UCSD-AML1 (cell line): ENCODE data around the gene ANKLE2.
"Not testable (repeated sequence)": the region's sequence is repeated elsewhere in the genome, so short reads cannot be mapped to it uniquely, and the experiment has no call there.

Source experiments
- DNase-seq: peaks from one replicate; lab custom pipeline; 2025; ENCODE audit not compliant: unreplicated experiment; lab: John Stamatoyannopoulos, UW

ANKLE2 gene

DNA sequence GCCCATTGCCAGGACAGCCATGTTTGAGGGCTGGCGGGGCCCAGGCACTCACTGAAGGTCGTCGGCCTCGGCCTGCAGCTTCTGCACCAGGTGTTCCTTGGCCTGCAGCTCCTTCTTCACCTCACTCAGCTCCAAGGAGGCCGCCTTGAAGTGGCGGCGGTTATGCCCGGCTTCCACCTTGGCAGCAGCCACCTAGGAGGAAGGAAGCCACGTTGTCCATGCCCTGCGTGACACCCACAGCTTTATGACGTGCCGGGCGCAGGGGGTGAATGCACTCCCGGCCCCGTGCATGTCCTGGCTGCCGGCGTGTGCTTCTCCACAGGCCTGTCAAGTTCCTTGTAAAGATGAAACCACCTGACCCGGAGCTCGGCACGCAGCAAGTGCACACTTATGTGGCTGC lies 16.0 kb upstream of the ANKLE2 start:
- DNase-seq: no peak

DNA sequence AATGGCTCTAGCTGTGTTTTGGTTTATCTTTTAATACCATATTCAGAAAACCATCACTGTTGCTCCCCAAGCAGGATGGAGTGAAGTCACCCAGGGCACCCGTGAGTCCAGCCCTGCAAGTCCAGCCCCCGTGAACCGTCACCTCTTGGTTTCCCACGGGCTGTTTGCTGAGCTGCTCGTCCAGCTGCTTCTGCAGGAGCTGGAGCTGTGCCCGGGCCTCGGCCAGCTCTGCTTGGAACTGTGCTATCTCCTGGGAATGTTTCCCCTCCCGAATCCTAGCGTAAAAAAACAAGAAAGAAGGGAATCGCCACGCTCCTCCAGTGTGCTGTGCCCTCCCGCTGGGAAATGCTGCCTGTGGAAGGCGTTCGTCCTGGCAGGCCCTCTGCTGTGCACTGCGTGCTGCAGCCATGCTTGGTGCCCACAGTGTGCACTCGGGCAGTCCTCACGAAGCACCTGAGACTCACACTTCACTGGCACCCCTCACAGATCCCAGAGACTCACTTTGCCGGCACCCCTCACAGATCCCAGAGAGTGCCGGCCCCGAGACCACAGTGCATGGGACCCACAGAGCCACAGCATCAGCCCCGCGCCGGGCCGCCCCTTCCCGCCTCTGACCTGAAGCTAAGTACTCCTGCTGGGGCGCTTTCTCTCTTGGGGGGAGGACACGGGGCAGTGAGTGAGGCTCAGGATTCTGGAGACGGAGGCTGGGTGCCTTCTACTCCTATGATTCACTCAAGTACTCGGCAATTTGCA lies 15.4 kb upstream of the ANKLE2 start:
- DNase-seq: no peak

DNA sequence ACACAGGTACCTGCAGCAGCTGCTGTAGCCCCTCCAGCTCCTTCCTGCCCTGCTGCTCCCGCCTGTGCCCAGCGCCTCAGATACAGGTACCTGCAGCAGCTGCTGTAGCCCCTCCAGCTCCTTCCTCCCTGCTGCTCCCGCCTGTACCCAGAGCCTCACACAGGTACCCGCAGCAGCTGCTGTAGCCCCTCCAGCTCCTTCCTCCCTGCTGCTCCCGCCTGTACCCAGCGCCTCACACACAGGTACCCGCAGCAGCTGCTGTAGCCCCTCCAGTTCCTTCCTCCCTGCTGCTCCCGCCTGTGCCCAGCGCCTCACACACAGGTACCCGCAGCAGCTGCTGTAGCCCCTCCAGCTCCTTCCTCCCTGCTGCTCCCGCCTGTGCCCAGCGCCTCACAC lies 14.6 kb upstream of the ANKLE2 start:
- not testable (repeated sequence) for DNase-seq

DNA sequence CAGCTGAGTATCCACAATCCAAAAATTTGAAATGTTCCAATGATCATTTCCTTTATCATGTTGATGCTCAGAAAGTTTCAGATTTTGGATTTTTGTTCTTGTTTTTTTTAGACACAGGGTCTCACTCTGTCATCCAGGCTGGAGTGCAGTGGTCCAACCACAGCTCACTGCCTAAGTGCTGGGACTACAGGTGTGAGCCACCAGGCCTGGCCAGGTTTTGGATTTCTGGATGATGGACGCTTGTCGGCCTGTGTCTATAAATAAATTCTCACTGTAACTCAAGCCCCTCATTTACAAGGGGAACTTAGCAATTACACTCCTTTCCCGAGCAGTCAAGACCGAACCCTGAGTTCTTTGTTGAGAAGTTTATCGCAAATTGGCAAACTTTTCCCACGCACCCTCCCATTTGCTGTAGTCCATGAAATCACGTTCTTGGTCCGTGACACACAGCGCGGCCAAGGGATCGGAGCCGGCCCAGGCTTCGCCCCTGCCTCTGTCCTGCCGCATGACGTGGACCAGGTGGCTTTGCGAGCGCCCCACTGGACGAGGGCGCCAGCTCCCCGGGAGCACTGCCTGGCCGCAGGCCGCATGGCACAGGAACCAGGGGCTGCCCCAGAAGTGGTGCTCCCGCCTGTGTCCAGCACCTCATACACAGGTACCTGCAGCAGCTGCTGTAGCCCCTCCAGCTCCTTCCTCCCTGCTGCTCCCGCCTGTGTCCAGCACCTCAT lies 14.0 kb upstream of the ANKLE2 start:
- no peak for DNase-seq

DNA sequence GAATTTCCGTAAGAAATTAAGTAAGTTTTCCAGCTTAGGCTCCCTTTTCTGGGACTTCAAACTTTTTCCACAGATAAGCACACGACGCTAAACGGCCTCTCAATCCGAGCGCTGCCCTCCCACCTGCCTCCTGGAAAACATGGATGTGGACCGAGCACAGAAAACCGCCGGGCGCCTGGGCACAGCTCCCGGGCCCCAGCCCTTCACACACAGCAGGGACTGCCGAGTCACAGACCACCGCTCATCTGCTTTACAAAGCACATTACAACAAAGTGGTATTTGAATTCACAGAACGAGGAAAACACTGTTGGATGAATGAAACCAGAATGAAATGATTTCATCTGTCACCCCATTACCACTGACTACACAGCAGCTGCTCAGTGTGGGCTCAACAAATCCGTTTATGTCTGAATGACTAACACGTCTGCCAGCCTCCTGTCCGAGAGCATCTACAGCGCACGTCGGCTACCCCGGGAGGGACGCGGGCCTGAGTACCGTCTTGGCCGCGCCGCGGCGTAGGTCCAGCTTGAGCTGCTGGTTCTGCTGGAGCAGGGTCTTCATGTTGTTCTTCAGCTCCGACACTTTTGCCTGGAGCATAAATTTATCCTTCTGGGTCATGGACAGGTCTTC lies 13.1 kb upstream of the ANKLE2 start:
- no peak for DNase-seq

DNA sequence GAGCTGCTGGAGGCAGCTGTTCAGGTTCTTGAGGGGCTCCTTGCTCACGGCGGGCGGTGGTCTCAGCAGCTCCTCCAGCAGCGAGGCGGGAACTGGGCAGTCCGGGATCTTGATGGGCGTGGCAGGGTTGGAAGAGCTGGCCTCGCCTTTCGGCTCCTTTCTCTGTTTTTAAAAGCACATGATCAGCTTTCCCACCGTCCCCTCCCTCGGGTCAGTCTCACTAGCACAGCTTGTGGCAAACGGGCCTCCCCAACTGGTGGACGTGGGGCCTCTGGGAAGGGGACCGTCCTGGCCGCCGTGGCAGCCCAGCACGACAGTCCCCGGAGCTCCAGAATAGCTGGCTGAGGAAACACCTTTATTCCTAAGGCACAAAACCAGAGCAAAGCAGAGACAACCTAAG lies 12.5 kb upstream of the ANKLE2 start:
- DNase-seq: no peak

DNA sequence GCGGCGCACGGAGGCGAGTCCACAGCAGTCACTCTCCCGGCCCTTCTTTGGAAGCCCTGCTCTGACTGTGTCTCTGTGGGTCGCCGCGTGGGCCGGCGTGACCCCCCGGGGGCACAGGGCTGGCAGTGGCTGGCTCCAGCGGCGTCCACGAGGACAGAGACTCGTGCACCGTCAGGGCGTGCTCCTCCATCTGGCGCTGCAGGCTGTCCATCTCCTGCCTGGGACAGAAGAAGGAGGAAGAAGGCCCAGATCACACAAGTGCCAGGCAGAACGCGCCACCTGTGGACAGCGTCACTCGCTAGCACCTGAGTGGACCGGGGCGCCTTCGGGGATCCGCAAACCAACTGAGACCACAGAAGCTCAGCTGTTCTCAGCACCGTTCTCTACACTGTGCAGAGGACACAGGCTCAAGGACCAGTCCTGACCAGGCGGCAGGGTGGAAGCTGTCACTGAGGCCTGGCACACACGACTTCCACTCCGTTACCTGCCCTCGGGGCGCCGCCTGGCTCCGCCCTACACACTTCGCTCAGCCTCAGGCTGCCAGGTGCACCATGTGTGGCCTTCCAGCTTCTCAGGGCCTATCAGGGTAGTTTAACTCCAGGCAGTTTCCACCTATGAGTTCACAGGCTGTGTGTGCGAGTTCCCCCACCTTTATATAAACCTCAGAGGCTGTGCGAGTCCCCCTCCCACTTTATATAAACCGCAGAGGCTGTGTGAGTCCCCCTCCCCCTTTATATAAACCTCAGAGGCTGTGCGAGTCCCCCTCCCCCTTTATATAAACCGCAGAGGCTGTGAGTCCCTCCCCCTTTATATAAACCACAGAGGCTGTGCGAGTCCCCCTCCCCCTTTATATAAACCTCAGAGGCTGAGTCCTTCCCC lies 11.7 kb upstream of the ANKLE2 start:
- no peak for DNase-seq

DNA sequence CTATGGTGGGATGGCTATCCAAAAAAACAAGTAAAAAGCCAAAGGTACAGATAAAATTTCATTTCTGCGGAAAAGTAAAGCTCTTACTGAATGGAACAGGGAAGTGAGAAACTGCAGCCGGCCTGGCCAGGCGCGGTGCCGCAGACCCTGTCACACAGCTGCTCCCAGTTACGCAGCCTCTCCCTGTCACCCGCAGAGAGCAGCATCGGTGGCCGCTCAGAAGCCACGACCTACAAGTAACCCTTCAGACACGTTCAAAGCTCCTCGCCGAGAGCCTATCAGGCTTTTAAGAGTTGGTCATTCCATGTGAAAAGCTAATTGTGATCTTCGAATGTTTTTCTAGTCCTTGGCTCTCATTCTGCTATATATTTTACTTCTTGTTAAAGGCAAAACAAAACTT lies 11.0 kb upstream of the ANKLE2 start:
- DNase-seq: no peak

DNA sequence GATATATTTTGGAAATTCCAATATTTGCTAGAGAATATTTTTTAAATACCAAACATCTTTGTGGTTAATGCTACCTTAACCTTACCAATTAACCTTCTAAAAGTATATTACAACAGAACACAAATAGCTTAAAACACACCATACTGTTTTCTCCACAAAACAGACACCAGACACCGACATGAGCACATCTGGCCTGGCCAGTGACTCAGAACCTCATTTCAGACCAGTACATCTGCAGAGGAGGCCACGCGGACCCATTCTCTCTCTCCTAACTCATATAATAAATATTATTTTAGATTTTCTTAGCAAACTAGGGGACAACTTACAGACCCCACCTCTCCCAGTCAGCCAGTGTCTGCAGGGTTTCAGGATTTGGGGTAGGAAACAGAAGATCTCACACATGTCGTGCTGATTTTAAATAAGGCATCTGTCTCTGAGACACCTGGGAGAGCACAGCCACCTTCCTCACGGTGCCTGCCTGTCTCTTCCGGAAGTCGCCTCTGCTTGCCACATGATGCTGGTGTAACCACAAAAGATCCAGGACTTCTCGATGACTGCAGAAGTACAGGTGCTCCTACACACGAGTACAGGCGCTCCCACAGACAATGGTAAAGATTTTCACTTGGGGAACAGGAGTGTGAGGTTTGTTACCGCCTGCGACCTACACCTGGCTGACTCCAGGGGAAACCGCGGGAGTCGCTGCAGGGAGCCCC lies 9.7 kb upstream of the ANKLE2 start:
- DNase-seq: no peak

DNA sequence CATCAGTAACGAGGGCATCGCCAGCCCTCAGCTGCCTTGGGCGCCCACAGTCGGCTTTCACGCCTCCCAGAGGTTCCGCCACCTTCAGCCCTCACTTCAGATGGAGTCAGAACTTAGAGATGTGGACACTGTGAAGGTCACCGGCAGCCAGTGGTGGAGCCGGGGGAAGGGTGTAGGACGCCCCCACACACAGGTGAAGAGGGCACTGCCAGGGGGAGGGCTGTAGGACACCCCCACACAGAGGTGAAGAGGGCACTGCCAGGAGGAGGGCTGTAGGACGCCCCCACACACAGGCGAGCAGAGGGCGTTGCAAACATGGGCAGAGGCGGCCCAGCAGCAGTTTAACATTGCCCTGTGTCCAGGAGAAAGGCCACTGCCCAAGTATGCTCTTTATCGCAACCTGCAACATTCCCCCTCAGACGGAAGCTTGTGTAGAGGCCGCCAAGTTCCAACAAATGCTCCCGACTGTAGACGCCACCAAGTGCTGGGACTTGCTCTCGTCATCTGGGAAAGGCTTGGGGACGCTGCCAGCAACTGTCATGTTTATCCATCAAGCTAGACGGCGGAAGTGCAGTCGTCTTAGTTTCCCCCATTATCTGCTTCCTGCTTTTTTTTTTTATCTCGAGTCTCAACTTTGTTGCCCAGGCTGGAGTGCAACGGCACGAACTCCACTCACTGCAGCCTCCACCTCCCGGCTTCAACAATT lies 4.9 kb upstream of the ANKLE2 start:
- peak; percentile 66 for DNase-seq

DNA sequence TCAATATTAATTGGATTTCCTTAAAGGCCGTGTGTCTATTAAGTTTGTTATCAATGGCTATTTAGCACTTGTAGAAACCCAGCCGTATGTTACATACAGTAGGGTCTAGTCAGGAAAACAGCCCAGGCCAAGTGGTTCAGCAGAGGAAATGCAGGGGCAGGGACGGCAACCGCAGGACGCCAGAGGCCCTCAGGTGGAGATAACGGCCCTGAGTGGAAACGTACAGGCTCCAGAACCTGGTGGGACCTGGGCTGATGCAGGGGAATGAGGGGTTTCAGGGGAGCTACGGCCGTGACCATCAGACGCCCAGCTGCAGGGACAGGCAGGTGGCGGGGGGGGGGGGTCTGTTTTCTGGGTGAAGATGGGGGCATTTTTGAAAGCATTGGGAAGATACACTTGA lies 3.7 kb upstream of the ANKLE2 start:
- DNase-seq: peak; percentile 61

DNA sequence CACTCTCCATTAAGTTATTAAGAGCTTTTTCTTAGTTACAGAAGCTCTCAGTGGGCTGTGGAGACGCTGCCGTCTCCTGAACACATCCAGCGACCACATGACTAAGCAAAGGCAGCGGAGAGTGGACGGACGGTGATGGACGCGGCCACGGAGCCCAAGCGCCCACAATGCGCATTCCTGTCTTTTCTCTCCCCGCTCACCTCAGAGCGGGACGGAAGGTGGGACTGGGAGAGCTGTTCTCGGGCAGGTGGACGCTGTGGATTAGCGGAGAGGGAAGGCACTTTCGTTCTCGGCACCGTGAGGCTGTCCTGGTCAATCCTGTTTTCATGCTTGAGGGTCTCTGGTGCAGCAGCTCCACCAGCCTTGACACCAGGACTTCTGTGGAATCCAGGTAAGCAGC lies 2.6 kb upstream of the ANKLE2 start:
- no peak for DNase-seq

DNA sequence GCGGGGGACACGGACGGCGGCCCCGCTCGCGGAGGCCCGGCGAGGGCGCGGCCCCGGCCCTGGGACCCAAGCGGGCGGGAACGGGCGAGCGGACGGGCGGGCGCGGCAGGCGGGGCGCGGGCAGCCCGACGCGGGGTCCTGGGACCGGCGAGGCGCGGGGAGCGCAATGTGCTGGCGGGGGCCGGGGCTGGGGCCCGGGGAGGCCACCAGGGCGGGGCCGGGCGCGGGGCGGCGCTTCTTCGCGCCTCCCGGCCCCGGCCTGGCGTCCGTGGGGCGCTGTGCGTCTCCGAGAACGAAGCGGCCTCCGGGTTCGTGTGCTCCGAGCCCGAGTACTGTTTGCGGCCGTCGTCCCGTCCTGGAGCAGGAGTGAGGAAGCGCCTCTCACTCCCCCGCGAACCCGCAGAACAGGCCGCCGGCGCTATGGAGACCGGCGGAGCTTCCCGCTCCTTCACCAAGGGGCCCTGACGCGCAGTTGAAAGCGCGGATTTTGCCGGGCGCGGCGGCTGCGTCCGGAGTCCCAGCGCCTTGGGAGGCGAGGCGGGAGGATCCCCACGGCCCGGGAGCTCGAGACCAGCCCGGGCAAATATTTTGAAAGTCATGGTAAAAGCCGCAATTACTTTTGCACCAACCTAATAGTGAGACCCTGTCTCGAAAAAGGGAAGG lies 420 bp upstream of the ANKLE2 start:
- peak; percentile 91 for DNase-seq

DNA sequence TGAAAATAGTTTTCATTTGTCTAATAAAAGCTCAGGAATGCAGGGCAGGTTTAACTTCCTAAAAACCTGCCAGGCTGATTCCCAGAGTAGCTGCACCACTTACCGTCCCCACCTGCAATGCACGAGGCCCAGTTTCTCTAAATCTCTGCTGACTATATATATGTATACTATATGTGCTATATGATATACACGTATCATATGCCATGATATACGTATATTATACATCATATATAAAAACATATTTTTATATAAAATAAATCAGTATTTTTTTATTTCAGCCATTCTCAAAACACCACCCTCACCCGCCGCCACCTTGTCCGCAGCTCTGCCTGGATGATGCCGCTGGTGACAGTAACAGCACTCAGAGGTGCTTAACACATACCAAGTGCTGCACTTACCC lies 2.3 kb downstream of the ANKLE2 start:
- no peak for DNase-seq

DNA sequence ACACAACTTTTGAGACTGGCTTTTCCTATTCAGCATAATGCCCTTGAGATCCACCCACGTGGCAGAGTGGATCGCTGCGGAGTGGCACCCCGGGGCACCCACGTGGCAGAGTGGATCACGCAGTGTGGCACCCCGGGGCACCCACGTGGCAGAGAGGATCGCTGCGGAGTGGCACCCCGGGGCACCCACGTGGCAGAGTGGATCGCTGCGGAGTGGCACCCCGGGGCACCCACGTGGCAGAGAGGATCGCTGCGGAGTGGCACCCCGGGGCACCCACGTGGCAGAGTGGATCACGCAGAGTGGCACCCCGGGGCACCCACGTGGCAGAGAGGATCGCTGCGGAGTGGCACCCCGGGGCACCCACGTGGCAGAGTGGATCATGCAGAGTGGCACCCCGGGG lies 2.8 kb downstream of the ANKLE2 start:
- not testable (repeated sequence) for DNase-seq

DNA sequence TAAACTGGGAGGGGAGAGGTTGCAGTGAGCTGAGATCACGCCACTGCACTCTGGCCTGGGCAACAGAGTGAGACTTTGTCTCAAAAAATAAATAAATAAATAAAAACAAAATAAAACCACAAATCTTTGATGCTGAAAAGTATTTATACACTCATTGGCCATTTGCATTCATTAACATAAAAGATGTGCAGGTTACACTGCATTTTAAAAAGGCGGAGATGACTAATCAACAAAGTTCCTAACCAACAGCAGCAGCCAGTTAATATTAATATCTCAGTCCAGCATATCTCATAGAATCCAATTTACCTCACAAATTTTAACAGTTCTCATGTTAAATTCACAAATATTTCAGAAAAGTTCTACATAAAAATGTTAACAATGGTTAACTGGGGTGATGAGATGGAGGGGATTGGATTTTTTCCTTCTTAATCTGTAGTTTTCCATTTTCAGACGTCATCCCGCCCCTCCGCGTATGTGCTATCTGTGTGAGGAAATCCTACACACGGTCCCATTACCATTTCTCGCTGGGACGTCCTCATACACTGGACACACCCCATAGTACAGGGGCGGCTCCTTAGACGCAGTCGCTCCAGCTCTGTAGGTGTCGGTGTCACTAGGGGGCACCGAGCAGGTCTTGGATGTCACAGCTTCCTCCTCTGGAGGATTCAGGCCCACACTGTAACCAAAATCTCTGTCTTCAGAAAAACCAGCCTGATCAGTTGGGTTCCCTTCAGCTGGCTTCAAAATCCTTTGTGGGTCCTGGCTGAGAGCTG lies 7.3 kb downstream of the ANKLE2 start:
- peak; percentile 26 for DNase-seq

DNA sequence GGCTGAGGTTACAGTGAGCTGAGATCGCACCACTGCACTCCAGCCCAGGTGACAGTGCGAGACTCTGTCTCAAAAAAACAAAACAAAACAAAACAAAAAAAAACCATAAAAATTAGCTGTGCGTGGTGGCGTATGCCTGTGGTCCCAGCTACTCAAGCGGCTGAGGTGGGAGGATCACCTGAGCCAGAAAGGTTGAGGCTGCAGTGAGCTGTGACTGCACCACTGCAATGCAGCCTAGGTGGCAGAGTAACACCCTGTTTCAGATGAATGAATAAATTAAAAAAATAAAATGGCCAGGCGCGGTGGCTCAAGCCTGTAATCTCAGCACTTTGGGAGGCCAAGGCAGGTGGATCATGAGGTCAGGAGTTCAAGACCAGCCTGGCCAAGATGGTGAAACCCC lies 8.0 kb downstream of the ANKLE2 start:
- not testable (repeated sequence) for DNase-seq

DNA sequence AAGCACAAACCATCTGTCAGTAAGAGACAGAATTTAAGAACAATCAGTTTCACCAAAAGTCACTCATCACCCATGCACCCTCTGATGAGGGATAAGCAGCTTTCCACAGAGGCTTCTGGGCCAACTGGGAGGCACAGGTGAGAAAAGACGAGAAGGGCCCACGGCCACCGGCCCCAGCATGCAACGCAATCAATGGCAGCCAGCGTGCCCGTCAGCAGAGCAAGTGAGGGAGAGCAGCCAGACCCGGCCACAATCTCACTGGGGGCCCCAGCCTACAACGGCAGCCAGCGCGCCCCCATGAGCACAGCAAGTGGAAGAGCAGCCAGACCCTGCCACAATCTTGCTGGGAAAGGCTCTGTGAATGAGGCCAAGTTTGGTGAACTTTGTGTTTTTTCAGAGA lies 13.3 kb downstream of the ANKLE2 start:
- no peak for DNase-seq

DNA sequence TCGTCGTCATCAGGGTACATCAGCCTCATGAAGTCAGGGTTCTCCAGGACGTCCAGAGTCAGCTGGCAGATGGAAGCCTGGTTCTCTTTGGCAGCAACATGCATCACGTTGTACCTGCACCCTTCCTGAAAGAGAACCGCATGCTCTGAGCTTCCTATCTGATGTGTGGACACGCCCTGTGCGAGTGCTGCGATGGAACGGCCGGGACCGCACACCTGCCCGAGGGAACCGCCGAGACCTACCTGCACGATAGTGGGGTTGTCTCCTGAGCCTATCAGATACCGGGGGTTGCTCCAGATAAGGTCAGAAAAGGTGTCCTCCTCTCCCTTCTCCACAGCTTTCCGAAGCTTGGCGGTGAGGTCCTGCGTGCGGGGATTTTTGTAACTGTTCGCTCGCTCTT lies 13.7 kb downstream of the ANKLE2 start:
- no peak for DNase-seq
